ENCODE measurements around the gene ELAVL1. TPM values are rescaled to one million over a fixed set of nuclear protein-coding genes. Genes with fewer than 3 reads are reported as not detected.

Gene ELAVL1
- polyA plus RNA-seq, 1 donor from 2014 or later: 19.1 TPM

DNA sequence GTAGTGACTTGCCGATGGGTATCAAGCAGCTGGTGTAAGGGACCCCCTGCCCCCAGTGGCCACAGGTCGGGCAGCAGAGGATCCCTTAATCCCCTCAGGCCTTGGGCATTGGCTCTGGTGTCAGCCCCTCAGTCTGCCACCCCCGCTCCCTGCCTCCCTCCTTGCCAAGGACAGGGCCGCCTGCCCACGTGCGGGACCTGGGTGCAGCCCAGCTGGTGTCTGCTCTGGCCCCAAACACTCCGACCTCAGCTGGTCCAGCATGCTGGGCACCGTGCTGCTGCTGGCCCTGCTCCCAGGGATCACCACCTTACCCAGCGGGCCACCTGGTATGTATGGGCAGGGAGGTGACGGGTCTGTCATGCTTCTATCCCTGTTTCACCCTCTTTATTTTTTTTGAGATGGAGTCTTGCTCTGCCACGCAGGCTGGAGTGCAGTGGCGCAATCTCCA is 90.8 kb downstream of the ELAVL1 start, which contains the start of gene TGFBR3L:
Gene TGFBR3L, plus strand, starts transcription at position 233 of the 448 bp plus-strand sequence.
- Histone ChIP-seq H3K4me2 (ENCODE audit: low read length) (no peak within 1 kb of the TSS), H2AFZ (ENCODE audit: low read depth, low read length) (no peak within 1 kb of the TSS), H3K36me3 (ENCODE audit: insufficient read depth, low read length) (no peaks in the 10 kb centered on the region), H3K4me3 (ENCODE audit: low read length) (no peak within 1 kb of the TSS), H3K9ac (ENCODE audit: low read length) (no peak within 1 kb of the TSS), H4K20me1 (ENCODE audit: insufficient read depth) (no peaks in the 10 kb centered on the region), H3K79me2 (replicated peaks; ENCODE audit: insufficient read depth, low read length) (no peaks in the 10 kb centered on the region), H3K9me2 (ENCODE audit: insufficient read depth, low read length) (no peaks in the 10 kb centered on the region), H3K27ac (ENCODE audit: low read length) (no peak within 1 kb of the TSS), H3K9me3 (ENCODE audit: low read length) (no peaks in the 10 kb centered on the region), H3F3A (ENCODE audit: insufficient read depth, low read length, poor library complexity, severe bottlenecking) (no peaks in the 10 kb centered on the region), H3K27me3 (ENCODE audit: insufficient read depth, low read depth, low read length) (peaks cover 49% of the 10 kb centered on the region)
- TF ChIP-seq MXI1 (conservative IDR thresholded peaks at IDR 0.05; ENCODE audit: poor library complexity, severe bottlenecking): no peak
- no peak for TF ChIP-seq TAF1 (IDR thresholded peaks at IDR 0.05; ENCODE audit: low read depth)
- TF ChIP-seq POLR2AphosphoS5 (IDR thresholded peaks at IDR 0.05): no peak
- no peak for TF ChIP-seq EP300 (conservative IDR thresholded peaks at IDR 0.05; ENCODE audit: poor library complexity, severe bottlenecking)
- TF ChIP-seq, protein P1, sequence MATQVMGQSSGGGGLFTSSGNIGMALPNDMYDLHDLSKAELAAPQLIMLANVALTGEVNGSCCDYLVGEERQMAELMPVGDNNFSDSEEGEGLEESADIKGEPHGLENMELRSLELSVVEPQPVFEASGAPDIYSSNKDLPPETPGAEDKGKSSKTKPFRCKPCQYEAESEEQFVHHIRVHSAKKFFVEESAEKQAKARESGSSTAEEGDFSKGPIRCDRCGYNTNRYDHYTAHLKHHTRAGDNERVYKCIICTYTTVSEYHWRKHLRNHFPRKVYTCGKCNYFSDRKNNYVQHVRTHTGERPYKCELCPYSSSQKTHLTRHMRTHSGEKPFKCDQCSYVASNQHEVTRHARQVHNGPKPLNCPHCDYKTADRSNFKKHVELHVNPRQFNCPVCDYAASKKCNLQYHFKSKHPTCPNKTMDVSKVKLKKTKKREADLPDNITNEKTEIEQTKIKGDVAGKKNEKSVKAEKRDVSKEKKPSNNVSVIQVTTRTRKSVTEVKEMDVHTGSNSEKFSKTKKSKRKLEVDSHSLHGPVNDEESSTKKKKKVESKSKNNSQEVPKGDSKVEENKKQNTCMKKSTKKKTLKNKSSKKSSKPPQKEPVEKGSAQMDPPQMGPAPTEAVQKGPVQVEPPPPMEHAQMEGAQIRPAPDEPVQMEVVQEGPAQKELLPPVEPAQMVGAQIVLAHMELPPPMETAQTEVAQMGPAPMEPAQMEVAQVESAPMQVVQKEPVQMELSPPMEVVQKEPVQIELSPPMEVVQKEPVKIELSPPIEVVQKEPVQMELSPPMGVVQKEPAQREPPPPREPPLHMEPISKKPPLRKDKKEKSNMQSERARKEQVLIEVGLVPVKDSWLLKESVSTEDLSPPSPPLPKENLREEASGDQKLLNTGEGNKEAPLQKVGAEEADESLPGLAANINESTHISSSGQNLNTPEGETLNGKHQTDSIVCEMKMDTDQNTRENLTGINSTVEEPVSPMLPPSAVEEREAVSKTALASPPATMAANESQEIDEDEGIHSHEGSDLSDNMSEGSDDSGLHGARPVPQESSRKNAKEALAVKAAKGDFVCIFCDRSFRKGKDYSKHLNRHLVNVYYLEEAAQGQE (IDR thresholded peaks at IDR 0.05; ENCODE audit: borderline replicate concordance): no peak
- TF ChIP-seq RAD21 (conservative IDR thresholded peaks at IDR 0.05): no peak
- TF ChIP-seq SMC3 (conservative IDR thresholded peaks at IDR 0.05; ENCODE audit: poor library complexity): no peak
- TF ChIP-seq, protein P2, sequence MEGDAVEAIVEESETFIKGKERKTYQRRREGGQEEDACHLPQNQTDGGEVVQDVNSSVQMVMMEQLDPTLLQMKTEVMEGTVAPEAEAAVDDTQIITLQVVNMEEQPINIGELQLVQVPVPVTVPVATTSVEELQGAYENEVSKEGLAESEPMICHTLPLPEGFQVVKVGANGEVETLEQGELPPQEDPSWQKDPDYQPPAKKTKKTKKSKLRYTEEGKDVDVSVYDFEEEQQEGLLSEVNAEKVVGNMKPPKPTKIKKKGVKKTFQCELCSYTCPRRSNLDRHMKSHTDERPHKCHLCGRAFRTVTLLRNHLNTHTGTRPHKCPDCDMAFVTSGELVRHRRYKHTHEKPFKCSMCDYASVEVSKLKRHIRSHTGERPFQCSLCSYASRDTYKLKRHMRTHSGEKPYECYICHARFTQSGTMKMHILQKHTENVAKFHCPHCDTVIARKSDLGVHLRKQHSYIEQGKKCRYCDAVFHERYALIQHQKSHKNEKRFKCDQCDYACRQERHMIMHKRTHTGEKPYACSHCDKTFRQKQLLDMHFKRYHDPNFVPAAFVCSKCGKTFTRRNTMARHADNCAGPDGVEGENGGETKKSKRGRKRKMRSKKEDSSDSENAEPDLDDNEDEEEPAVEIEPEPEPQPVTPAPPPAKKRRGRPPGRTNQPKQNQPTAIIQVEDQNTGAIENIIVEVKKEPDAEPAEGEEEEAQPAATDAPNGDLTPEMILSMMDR (IDR thresholded peaks at IDR 0.05; ENCODE audit: poor library complexity, severe bottlenecking): no peak
- TF ChIP-seq EZH2 (IDR thresholded peaks at IDR 0.05; ENCODE audit: borderline replicate concordance, insufficient read depth, low read length, poor library complexity, severe bottlenecking): no peak

DNA sequence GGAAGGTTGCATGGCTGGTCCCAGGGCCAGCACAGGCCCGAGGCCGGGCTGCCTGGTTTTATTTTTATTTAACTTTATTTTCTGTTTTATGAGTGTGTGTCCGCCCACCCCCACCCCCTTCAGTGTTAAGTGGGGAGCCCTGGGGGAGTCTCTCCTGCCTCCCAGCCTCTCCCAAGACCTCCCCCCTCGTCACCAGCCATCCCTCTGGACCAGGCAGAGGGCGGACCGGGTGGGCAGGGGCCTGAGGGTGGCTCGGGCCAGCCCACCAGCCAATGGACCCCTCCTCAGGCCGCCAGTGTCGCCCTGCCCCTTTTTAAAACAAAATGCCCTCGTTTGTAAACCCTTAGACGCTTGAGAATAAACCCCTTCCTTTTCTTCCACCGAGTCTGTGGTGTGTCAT is 91.3 kb downstream of the ELAVL1 start:
- H3K27ac ChIP-seq (ENCODE audit: low read length): no peak overlapping the region
- H3K27me3 ChIP-seq (ENCODE audit: insufficient read depth, low read depth, low read length): peaks cover 49% of the 10 kb centered on the region
- H2AFZ ChIP-seq (ENCODE audit: low read depth, low read length): no peak overlapping the region
- no peaks in the 10 kb centered on the region for H3K9me3 ChIP-seq (ENCODE audit: low read length)
- TF ChIP-seq RAD21 (conservative IDR thresholded peaks at IDR 0.05): no peak
- TF ChIP-seq, protein P1 (IDR thresholded peaks at IDR 0.05; ENCODE audit: borderline replicate concordance): no peak
- no peak for TF ChIP-seq EZH2 (IDR thresholded peaks at IDR 0.05; ENCODE audit: borderline replicate concordance, insufficient read depth, low read length, poor library complexity, severe bottlenecking)
- no peak for TF ChIP-seq EP300 (conservative IDR thresholded peaks at IDR 0.05; ENCODE audit: poor library complexity, severe bottlenecking)
- no peak for TF ChIP-seq MXI1 (conservative IDR thresholded peaks at IDR 0.05; ENCODE audit: poor library complexity, severe bottlenecking)
- TF ChIP-seq, protein P2 (IDR thresholded peaks at IDR 0.05; ENCODE audit: poor library complexity, severe bottlenecking): no peak
- TF ChIP-seq SMC3 (conservative IDR thresholded peaks at IDR 0.05; ENCODE audit: poor library complexity): no peak
- no peak for TF ChIP-seq POLR2AphosphoS5 (IDR thresholded peaks at IDR 0.05)
- no peak for TF ChIP-seq TAF1 (IDR thresholded peaks at IDR 0.05; ENCODE audit: low read depth)
- H3K9ac ChIP-seq (ENCODE audit: low read length): no peak overlapping the region
- no peaks in the 10 kb centered on the region for H3F3A ChIP-seq (ENCODE audit: insufficient read depth, low read length, poor library complexity, severe bottlenecking)
- H3K4me2 ChIP-seq (ENCODE audit: low read length): no peak overlapping the region
- H3K9me2 ChIP-seq (ENCODE audit: insufficient read depth, low read length): no peaks in the 10 kb centered on the region
- no peaks in the 10 kb centered on the region for H3K36me3 ChIP-seq (ENCODE audit: insufficient read depth, low read length)
- no peak overlapping the region for H3K4me3 ChIP-seq (ENCODE audit: low read length)
- no peaks in the 10 kb centered on the region for H3K79me2 ChIP-seq (replicated peaks; ENCODE audit: insufficient read depth, low read length)
- no peaks in the 10 kb centered on the region for H4K20me1 ChIP-seq (ENCODE audit: insufficient read depth)

Data from neural cell (in vitro differentiated cells).